Stimulated activated effector memory CD8-positive, alpha-beta T cell treated with anti-CD3 and anti-CD28 coated beads, Interleukin-12 subunit alpha, Interleukin-12 subunit beta, amount 100 ng/mL, for 72 hours (primary cell): ENCODE results near the gene PLCB3.

Experiments used
- ATAC-seq: fragments of 150-1000 bp; cut with Tn5 transposase; 2 replicates; pipeline ENCODE4 v1.10.0; 2021
- DNase-seq, 2 donors: peaks; one replicate each; pipeline ENCODE4 v3.0.0; 2021 to 2022; ENCODE audit warnings: low spot score in 2 of 2
- H3K27ac Mint-ChIP-seq: one replicate; pipeline ENCODE4 v1.8.0; 2022; ENCODE audit warnings: mild to moderate bottlenecking, mixed read lengths
- H3K36me3 Mint-ChIP-seq: one replicate; pipeline ENCODE4 v1.8.0; 2022; ENCODE audit warnings: mild to moderate bottlenecking, mixed read lengths
- H3K4me1 Mint-ChIP-seq: one replicate; pipeline ENCODE4 v1.8.0; 2022; ENCODE audit warnings: mixed read lengths
- H3K4me3 Mint-ChIP-seq: one replicate; pipeline ENCODE4 v1.8.0; 2022; ENCODE audit warnings: mild to moderate bottlenecking, mixed read lengths
- H3K9me3 Mint-ChIP-seq: one replicate; pipeline ENCODE4 v1.8.0; 2022; ENCODE audit warnings: mixed read lengths

Gene PLCB3

DNA sequence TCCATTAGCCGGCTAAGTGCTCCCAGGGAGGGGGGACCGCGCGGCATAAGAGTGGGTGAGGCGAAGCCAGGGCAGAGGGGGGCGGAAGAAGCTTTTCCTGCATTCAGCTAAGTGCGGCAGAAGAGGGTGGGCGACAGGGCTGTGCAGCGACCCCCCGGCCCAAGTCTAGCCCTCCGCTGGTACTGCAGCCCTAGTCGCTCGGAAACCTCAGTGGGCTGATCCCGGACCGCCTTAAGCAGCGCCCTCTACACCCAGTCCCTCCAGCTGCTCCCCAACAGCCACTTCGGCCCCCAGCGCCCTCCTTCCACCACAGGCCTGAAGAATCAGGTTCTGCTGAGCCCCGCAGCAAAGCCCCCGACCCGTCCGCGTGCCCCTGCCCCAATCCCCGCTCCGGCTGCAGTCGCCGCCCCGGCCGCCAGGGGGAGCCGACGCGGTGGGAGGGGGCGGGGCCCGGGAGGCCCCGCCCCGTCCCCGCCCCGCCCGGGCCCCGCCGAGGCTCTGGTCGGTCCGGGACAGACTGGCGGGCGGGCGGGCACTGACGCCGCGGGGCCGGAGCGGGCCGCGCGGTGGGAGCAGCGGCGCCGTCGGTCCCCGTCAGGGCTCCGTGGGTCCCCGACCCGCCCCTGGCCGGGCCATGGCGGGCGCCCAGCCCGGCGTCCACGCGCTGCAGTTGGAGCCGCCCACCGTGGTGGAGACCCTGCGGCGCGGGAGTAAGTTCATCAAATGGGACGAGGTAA is at the start of gene PLCB3:
PLCB3 (plus strand) TSS at position 515 of the 737 bp plus-strand sequence; CDS start at position 635, 120 bp downstream.
- DNase-seq (peak; percentile 75 to 79), ATAC-seq (peak; percentile 75)
- Mint-ChIP-seq H3K36me3 (peaks cover 16% of the 10 kb centered on the region), H3K4me1 (peaks cover 33% of the 10 kb centered on the region), H3K4me3 (peak within 1 kb of the TSS; percentile 94), H3K27ac (peak within 1 kb of the TSS; percentile 86), H3K9me3 (no peaks in the 10 kb centered on the region)

DNA sequence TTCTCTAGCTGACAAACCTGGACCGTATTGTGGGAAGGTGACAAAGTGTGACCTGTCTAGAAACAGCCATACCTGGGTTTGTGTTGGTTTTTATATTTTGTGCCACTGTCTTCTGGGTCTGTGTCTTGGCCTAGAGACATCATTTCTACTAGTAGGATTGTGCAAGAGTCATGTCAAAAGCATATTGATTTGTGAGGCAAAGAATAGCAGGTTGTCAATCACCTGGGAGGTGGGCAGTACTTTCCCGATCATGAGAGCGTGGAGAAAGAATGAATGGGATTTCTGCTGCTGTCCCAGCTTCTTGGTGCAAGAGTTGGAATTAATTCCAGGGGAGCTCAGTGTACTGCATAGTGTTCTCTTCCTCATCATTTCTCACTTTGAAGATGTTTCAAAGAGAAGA is 49.8 kb upstream of the PLCB3 start:
- no peak for ATAC-seq
- Mint-ChIP-seq H3K4me3 (no peak overlapping the region), H3K9me3 (no peaks in the 10 kb centered on the region), H3K4me1 (peaks cover 45% of the 10 kb centered on the region), H3K36me3 (no peaks in the 10 kb centered on the region), H3K27ac (no peak overlapping the region)
- DNase-seq, result no peak

DNA sequence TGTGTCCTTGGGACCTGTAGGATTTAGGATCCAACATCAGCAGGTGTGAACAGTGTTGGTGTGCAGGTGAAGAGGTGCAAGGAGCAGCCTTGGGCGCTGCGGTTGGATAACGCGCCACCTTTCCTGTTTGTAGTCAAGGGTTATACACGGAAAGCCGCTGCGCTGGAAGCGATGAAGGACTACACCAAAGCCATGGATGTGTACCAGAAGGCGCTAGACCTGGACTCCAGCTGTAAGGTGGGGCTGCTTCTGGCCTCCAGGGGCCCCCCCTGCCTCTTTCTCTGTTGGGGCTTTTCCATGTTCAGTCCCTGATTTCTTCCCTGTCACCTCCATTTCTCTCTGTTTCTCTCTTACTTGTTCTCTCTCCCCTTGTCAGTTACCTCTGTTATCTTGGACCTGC is 48.3 kb upstream of the PLCB3 start:
- H3K27ac Mint-ChIP-seq, result no peak overlapping the region
- H3K4me3 Mint-ChIP-seq, result no peak overlapping the region
- H3K4me1 Mint-ChIP-seq, result peaks cover 44% of the 10 kb centered on the region
- DNase-seq, result no peak
- H3K36me3 Mint-ChIP-seq, result no peaks in the 10 kb centered on the region
- H3K9me3 Mint-ChIP-seq, result no peaks in the 10 kb centered on the region
- no peak for ATAC-seq

DNA sequence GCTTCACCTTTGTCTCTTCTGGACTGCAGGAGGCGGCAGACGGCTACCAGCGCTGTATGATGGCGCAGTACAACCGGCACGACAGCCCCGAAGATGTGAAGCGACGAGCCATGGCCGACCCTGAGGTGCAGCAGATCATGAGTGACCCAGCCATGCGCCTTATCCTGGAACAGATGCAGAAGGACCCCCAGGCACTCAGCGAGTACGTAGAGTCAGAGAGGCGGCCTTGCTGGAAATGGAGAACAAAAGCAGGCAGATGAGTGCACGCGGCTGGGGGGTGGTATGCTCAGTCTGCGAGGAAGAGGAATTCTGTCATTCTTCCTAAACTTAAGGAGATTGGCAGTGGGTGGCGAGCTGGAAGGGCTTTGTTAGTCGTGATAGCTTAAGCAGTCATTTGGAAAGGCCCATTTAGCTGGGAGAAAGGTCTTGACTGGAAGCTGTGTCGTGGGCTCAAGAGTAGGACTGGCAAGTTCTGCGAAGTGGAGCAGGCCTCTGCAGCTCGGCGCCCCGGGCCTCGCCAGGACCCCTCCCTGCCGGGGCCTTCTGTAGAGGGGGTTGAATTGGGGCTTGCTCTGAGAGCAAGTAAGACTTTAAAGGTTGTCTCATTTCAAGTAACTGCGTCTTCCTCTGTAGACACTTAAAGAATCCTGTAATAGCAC is 47.8 kb upstream of the PLCB3 start:
- ATAC-seq (no peak), DNase-seq (no peak)
- Mint-ChIP-seq H3K4me1 (peaks cover 50% of the 10 kb centered on the region), H3K36me3 (no peaks in the 10 kb centered on the region), H3K9me3 (no peaks in the 10 kb centered on the region), H3K27ac (peak overlapping the region; percentile 68), H3K4me3 (no peak overlapping the region)

DNA sequence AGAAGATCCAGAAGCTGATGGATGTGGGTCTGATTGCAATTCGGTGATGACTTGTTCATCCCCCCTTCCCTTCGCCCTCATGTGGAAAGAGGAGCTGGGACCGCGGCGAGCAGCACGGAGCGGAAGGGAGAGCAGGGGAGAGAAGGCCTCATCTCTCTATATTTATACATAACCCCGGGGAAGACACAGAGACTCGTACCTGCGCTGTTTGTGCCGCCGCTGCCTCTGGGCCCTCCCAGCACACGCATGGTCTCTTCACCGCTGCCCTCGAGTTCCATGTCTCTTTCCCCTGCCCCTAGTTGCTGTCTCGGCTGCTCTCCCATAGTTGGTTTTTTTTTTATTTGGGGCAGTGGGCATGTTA is 47.3 kb upstream of the PLCB3 start:
- DNase-seq (no peak), ATAC-seq (no peak)
- H3K9me3 Mint-ChIP-seq, result no peaks in the 10 kb centered on the region
- peaks cover 55% of the 10 kb centered on the region for H3K4me1 Mint-ChIP-seq
- H3K4me3 Mint-ChIP-seq, result no peak overlapping the region
- H3K27ac Mint-ChIP-seq, result peak overlapping the region; percentile 68
- H3K36me3 Mint-ChIP-seq, result no peaks in the 10 kb centered on the region

DNA sequence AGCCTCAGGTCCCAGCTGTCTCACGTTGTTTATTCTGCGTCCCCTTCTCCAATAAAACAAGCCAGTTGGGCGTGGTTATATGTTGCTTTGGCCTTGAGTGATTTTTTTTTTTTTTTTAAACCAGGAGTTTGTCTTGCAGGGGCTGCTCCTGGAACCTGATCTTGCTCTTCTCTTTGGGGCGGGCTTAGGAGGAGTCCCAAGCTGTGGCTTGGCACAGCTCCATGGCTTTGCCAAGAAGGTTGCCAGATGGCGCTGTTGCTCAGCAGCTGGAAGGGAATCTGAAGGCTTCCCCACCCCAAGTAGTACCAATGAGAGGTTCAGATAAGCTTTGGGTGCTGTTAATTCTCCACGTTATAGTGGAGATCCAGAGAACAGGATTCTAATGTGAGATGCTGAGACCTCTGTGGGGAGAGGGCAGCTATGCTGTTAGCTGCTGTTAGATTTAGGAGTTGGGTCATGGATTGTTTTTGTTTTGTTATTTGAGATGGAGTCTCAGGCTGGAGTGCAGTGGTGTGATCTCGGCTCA is 46.8 kb upstream of the PLCB3 start:
- peak overlapping the region; percentile 91 for H3K4me3 Mint-ChIP-seq

DNA sequence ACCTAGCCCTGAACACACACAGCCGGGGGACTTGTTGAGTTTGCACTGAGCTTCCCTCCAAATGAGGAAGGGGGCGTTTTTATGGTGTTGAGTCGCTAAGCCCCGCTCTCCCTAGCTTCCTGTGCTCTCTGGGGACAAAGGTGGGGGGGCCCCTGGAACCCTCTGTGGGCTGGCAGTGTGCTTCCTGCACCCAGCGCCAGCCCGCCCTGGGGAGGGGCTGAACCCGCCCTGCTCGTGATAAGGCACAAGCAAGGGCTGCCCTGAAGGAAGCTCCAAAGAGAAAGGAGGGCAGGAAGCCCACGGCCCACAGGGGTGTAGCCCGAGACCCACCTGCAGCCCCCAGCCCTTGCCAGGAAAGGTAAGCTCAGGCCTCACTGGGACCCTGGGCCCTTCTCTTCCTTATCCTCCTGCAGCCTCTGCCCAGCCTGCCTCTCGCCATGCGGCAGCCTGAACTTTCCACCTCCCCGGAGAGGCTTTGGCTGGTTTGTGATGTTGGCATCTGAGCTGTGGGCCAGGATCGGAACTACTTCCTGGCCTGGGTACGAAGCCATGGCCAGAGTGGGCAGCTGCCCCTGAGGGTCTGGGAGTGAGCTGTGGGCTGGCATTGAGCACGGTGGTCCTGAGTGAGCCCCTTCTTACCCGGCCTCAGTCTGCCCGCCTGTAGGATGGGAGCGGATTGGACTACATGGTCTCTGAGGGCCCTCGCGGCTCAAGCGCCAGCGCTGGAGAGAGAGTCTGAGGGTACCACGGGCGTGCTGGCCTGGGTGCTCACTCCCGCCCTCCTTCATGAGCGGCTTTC is 44.7 kb upstream of the PLCB3 start, which contains the start of gene FERMT3:
FERMT3 (plus strand) TSS at position 265 of the 799 bp plus-strand sequence. CDS start 644 bp downstream, outside the sequence.
- H3K9me3 Mint-ChIP-seq, result no peaks in the 10 kb centered on the region
- H3K4me1 Mint-ChIP-seq, result peaks cover 66% of the 10 kb centered on the region
- H3K36me3 Mint-ChIP-seq, result no peaks in the 10 kb centered on the region
- peak within 1 kb of the TSS; percentile 96 for H3K27ac Mint-ChIP-seq
- DNase-seq, result peak; percentile 54 to 83
- H3K4me3 Mint-ChIP-seq, result peak within 1 kb of the TSS; percentile 91
- peak; percentile 56 for ATAC-seq

More for the DNA sequence above, 46.8 kb upstream of the PLCB3 start:
- peak overlapping the region; percentile 68 for H3K27ac Mint-ChIP-seq
- no peaks in the 10 kb centered on the region for H3K36me3 Mint-ChIP-seq
- DNase-seq (peak in 1 of 2 donors; percentile 61), ATAC-seq (peak; percentile 44)
- H3K4me1 Mint-ChIP-seq, result peaks cover 60% of the 10 kb centered on the region
- H3K9me3 Mint-ChIP-seq, result no peaks in the 10 kb centered on the region

DNA sequence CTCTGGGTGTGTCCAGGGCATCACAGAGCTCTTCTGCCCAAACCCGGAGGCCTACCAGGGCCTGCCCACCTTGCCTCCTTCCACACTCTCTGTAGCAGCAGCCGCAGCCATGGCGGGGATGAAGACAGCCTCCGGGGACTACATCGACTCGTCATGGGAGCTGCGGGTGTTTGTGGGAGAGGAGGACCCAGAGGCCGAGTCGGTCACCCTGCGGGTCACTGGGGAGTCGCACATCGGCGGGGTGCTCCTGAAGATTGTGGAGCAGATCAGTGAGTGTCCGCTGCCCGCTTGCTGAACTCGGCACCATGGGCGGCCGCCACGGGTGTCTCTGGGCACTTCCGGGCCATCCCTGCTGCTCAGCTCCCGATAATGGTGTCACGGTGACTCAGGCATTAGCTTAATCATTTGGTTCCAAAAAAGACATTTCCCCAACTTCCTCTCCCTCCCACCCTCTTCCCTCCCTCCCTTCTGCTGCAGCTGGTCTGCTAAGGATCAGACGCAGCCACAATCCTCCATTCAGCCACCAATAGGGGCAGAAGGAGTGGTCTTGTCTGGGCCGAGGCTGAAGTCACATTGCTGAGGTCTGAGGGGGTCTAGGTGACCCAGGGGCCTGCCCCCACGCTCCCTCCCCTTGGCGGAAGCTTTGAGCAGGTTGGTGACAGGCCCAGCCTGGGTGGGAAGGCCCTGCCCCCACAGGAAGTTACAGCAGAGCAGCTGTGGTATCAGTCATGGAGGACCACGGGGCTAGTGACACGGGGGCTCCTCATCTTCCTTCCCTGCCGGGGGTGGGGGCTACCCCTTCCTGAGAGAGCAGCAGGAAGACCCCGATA is 43.9 kb upstream of the PLCB3 start:
- H3K36me3 Mint-ChIP-seq, result no peaks in the 10 kb centered on the region
- ATAC-seq (peak; percentile 89), DNase-seq (peak; percentile 70 to 93)
- H3K27ac Mint-ChIP-seq, result peak overlapping the region; percentile 96
- H3K4me1 Mint-ChIP-seq, result peaks cover 73% of the 10 kb centered on the region
- peak overlapping the region; percentile 91 for H3K4me3 Mint-ChIP-seq
- no peaks in the 10 kb centered on the region for H3K9me3 Mint-ChIP-seq

DNA sequence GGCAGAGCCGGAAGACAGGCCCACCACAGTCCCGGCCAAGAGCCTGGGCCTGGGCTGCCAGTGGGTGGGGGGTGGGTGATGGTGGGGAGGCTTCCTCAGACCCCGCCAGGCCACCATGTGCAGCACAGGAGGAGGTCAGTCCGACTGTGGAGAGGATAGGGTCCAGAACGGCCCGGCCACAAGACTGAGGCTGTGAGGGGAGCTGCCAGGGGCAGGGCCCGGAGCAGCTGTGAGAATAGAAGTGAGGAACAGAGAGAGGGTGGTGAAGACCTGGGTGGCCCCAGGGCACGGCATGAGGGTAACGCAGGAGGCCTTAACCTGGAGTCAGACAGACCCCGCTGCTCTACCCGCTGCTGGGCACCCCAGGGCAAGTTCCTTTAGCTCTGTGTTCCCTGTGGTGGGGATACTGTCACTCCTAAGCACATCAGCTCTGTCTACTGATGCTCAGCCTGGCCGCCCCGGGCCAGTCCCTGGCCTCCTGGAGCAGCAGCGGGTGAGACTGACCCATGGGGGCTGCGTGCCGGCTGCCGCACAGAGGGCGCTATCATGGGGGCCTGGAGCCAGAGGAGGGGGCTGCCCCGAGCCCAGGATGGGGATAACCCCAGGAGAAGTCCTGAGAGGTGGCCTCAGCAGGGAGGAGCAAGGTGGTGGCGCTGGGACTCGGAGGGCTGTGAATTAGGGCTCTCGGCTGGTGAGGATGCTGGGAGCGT is 43.1 kb upstream of the PLCB3 start:
- H3K36me3 Mint-ChIP-seq, result no peaks in the 10 kb centered on the region
- H3K4me1 Mint-ChIP-seq, result peaks cover 75% of the 10 kb centered on the region
- peak overlapping the region; percentile 96 for H3K27ac Mint-ChIP-seq
- H3K4me3 Mint-ChIP-seq, result peak overlapping the region; percentile 91
- no peaks in the 10 kb centered on the region for H3K9me3 Mint-ChIP-seq
- ATAC-seq (no peak), DNase-seq (no peak)

DNA sequence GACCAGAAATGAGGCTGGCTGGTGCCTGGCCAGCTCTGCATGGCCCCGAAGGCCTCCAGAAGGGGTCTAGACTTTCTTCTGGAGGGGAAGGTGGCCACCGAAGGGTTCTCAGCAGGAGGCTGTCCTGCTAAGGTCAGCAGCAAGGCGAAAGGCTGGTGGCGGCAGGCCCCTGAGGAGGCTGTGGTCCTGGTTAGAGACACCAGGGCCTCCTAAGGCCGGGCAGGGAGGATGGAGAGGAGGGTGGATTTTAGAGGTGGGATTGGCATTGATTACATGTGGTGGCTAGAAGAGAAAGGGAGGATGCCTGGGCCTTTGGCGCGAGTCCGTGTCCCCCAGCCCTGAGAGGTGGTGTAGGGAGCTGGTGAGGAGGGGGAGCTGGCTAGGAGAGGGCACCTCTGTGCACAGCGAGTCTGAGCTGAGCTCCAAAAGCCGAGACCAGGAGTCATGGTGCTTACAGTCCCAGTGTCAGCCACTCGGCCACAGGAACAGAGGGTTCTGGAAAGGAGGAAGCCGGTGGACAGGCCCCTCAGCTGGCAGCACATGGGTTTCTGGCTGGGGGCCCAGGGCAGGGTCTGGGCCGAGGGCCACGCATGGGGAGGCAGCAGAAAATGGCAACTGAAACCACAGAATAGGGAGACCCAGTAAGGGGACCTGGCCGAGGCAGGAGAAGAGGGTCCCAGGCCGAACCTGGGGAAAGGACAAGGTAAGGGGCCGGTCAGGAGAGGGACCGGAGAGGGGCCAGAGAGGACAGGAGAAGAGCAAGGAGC is 42.4 kb upstream of the PLCB3 start:
- no peaks in the 10 kb centered on the region for H3K36me3 Mint-ChIP-seq
- no peaks in the 10 kb centered on the region for H3K9me3 Mint-ChIP-seq

DNA sequence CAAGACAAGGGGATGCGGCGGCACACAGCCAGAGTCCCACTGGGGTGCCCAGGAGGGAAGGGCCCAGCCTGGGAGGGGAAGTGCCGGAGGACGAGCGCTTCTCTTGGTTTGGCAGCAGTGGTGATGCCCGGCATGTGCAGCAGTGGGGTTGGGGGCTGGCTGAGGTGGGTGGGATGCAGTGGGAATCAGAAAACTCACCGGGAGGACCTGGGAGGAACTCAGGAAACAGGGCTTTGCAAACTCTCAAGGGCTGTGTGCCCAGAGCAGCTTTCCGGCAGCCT is 41.8 kb upstream of the PLCB3 start:
- Mint-ChIP-seq H3K9me3 (no peaks in the 10 kb centered on the region), H3K4me1 (peaks cover 71% of the 10 kb centered on the region), H3K4me3 (peak overlapping the region; percentile 91), H3K27ac (peak overlapping the region; percentile 96), H3K36me3 (no peaks in the 10 kb centered on the region)
- ATAC-seq (no peak), DNase-seq (no peak)

More for the DNA sequence above, 42.4 kb upstream of the PLCB3 start:
- Mint-ChIP-seq H3K4me3 (peak overlapping the region; percentile 91), H3K4me1 (peaks cover 72% of the 10 kb centered on the region), H3K27ac (peak overlapping the region; percentile 96)
- ATAC-seq, result no peak
- DNase-seq, result no peak

DNA sequence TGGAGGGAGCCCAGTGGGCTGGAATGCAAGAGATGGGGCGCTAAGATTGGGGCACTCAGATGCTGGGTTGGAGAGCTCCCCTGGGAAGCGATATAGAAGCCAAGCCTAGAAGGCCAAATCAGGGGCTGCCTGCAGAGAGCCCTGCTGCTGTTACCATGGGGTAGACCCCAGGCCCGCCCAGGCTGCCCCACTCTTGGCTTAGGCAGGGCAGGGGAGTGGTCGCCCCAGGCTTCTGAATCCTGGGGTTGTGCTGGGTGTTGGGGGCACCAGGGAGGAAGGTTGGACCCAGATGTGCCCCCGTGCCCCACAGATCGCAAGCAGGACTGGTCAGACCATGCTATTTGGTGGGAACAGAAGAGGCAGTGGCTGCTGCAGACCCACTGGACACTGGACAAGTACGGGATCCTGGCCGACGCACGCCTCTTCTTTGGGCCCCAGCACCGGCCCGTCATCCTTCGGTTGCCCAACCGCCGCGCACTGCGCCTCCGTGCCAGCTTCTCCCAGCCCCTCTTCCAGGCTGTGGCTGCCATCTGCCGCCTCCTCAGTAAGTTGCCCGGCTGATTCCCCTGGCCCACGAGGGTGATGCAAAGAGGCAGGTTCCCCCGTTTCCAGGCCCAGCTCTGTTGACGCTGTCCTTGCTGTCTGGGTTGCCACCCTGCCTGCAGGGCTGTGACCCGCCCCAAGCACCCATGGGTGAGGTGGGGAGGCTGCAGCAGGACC is 40.9 kb upstream of the PLCB3 start:
- no peak for DNase-seq
- Mint-ChIP-seq H3K27ac (peak overlapping the region; percentile 96), H3K4me3 (no peak overlapping the region), H3K4me1 (peaks cover 75% of the 10 kb centered on the region), H3K9me3 (no peaks in the 10 kb centered on the region), H3K36me3 (no peaks in the 10 kb centered on the region)
- ATAC-seq, result no peak

DNA sequence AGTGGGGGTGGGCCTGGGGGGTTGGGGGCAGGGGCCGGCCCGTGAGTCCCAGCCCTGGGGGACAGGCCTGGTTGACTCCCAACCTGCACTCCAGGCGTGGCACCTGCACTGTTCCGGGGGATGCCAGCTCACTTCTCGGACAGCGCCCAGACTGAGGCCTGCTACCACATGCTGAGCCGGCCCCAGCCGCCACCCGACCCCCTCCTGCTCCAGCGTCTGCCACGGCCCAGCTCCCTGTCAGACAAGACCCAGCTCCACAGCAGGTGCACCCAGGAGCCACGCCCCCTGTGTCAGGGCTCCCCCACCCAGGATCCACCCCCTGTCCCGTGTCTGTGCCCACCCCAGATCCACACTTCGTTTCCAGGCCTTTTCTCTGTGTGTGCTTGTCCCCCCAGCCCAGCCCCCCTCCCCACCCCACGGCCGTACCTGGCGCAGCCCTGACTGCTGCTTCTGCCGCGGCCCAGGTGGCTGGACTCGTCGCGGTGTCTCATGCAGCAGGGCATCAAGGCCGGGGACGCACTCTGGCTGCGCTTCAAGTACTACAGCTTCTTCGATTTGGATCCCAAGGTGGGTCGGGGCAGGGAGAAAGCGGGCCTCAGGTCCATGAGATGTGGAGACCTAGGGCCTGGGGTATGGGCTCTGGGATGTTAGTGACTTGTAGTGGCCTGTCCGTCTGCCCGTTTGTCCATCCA is 40.0 kb upstream of the PLCB3 start:
- no peak overlapping the region for H3K4me3 Mint-ChIP-seq
- no peaks in the 10 kb centered on the region for H3K36me3 Mint-ChIP-seq
- DNase-seq, result no peak
- ATAC-seq, result no peak
- peak overlapping the region; percentile 79 for H3K27ac Mint-ChIP-seq
- peaks cover 67% of the 10 kb centered on the region for H3K4me1 Mint-ChIP-seq
- no peaks in the 10 kb centered on the region for H3K9me3 Mint-ChIP-seq
